Daoy (cell line): ENCODE data around the gene MBD1. TPM values are rescaled to one million over a fixed set of nuclear protein-coding genes. Genes with fewer than 3 reads are reported as not detected.
"Not testable (repeated sequence)": the region's sequence is repeated elsewhere in the genome, so short reads cannot be mapped to it uniquely, and the experiment has no call there.

ENCODE experiments used
- DNase-seq: peaks from one replicate; pipeline ENCODE4 v3.0.0-alpha.2; 2015; ENCODE audit warnings: low read depth
- total RNA-seq: library from RNA; depleted of rRNA; stranded (reverse); fragments of >200 nt; shearing (Covaris generic); gene quantifications from 2 replicates; pipeline ENCODE4 v1.2.3, GENCODE V29; 2014

The MBD1 gene
- total RNA-seq, 1 experiment from 2014 or later: 41.0 TPM

DNA sequence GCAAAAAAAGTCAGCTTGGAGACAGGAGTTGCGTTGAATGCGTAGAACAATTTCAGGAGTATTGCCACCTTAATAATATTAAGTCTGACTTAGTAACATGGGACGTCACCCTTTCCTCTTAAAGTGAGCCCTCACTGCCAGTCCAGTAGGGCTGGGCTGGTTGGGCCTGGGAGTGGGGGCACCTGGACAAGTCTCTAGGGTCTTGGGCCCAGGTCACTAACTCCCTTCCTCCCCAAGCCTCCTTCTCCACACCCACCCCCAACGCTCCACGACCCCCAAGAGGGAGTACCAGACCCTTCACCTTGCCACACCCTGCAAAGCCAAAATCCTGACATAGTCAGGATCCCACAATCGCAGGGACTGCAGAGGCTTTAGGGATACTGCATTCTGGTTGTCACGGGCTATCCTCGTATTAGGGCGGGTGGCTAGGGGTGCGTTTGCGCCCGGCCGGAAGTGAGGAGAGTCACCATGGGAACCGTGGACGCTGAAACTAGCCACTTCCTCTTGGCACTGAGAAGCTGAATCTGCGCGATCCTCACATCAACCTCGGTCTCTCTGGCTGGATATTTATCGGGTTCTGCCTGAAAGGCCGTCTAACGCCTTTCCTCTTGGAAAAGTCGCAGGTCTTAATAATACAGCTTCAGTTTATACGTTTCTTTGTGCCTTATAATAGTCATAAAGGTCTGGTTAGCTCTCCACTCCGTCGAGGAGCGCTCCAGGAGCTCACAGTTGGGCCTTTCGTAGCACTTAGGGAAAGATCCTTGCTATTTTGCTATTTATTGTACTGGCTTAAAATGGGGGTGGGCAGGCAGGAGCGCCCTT, 16.5 kb upstream of the MBD1 start:
- DNase-seq: peak; percentile 64

GRCh38 chr18:50293039-50293438, 11.7 kb upstream of the MBD1 start:
- DNase-seq: no peak

DNA sequence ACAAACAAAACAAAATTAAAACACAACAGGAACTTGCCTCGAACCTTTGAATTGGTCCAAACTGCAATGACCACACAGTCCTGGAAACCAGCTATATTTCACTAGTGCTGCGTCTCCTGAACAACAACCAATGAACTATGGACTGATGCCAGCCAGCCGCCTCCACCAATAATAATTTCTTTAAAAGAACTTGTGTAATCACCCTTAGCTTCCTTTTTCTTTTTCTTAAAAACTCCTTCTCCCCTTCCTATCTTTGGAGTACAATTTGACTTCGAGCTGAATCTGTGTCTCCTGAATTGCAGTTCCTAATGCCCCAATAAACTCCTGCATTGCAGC, 7.8 kb upstream of the MBD1 start:
- no peak for DNase-seq

- DNase-seq: not testable (repeated sequence)
Observed at GRCh38 chr18:50288348-50289107, 7.2 kb upstream of the MBD1 start.

DNA sequence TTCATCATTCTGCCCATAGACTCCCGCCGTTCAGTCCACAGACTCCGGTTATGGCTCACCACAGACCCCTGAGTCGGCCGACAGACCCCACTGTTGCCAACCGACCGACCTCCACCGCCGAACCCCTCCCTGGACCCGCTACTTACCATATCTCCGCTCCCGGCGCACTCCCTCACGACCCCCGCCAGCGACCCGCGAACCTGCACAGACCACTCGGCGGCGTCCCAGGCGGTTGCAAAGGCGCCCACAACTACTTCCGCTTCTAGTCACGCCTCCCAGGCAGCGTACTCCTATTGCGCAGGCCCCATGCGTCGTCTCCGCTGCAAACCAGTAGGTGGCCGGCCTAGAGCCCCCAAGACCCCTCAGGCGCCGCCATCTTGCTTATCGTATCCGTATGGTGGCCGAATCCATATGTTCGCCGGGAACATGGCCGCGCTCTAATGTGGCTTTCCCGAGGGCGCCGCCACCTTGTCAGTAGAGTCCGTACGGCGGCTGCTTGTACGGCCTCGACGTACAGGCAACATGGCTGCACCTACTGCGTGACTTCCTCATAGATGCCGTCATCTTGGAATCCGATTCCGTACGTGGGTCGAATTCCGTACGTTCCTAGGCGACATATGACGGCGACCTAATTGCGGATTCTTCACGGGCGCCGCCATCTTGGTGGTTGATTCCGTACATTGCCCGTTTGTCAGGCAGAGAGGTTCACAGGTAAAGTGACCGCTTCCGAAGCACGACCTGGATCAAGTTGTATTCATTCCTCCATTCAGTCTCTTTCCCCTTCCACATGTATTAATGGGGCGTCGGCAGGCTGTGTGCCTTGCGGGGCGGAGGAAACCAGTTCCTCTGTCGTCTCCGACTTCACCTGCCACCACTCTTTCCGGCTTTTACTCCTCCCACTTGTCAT, 6.4 kb upstream of the MBD1 start, which contains the start of gene CXXC1:
Gene CXXC1 (minus strand): TSS at position 252 of the 907 bp plus-strand sequence. CDS start 103 bp downstream, at position 149.
- peak; percentile 98 for DNase-seq

- no peak for DNase-seq
Observed at GRCh38 chr18:50287028-50287440, 5.7 kb upstream of the MBD1 start.

DNA sequence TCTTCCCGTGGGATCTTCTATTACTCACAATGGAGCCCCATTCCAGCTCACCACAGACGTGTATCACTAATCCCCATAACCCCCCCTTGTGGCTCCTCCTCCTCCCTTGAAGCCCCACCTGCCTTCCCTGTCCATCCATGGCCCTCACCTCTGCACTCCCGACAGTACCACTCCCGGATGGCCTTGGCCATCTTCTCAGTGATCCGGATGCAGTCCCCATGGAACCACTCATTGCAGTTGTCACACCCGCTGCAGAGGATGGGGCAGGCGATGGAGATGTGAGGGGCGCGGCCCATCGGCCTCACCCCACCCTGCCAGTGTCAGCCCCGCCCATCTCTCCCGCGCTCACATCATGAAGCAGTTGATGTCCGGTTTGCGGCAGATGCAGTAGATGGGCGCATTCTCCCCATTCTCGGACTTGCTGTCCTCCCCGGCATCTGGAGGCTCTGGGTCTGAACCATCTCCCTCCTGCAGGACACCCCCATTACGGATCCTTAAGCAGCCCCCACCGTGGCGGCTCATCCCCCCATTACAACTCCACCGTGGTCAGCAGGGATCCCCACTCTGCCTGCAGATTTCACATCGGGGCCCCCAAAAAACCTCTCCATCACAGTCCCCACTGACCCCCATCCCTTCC, 5.2 kb upstream of the MBD1 start:
- peak; percentile 66 for DNase-seq

- no peak for DNase-seq
Observed at GRCh38 chr18:50285631-50286321, 4.5 kb upstream of the MBD1 start.

DNA sequence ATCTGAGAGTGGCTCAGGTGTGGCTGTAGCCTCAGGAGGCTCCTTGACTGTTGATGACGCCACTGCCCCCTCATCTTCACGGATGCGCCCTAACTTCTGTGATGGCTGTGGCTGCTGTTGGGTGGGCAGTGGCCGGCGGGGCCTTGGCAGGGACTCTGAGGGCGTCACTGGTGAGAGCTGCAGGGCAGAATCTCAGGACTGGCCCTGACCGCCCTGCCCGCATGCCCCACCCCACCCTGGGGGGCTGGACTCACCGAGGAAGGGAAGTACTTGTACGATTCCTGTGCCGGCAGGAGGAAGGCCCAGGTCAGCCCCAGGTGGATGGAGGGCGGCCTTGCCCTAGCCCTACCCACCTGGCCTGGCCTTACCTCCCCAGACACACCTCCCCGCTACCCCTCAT, 3.7 kb upstream of the MBD1 start:
- DNase-seq: no peak

DNA sequence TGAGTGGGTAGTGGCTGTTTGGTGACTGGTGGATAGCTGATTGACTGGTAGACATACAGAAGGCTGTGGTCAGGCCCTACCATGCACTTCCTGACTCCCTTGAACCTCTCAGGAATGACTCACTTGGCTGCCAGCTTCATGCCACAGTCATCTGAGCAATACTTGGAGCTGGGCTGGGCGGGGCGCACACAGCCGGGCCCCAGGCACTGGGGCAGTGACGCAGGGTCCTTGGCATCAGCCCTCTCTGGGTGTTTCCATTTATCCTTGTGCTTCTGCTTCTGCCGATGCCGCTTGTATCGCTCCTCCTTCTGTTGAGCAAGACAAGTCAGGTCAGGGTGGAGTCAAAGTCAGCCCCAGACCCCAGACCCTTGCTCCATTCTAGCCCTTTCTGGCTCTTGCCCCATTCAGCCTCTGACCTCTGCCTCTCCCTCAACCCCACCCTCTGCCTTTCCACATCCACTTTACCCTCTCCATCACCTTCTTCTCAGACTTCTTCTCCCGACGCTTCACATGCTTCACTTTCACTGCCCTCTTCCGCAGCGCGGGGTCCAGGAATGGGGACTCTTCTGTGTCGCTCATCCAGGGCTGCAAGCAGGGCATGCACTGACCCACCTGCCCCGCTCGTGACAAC, 3.0 kb upstream of the MBD1 start:
- peak; percentile 85 for DNase-seq

DNA sequence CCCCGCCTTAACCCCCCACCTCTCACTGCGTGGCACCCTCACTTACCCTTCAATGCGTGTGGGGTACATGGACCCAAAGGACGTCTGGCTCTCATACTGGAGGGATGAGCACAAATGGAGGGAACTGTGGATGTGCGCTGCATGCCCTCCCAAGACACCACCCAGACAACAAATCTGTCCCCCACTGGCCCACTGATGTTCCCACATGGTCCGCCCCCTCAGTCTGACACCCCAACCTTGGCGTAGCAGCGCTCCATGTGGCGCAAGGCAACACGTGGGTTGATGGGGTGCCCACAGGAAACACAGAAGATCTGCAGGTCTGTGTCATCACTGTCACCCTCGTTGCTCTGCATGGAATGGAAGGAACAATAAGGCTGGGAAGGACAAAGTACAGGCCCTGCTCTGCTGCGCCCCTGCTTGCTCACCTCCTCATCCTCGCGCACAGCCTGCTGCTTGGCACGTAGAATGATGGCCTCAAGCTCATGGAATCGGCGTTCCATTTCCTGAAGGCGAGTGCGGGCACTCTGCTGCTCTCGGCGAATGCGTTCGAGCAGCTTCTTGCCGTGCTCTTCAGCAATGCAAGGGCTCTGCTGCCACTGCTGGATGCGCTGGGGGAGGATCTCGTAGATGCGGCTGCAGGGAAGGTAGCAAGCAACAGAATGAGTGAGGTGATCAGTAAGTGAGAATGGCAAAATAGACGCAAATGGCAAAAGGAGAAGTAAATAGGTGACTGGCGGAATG, 2.3 kb upstream of the MBD1 start:
- no peak for DNase-seq

GRCh38 chr18:50282521-50283335, 1.4 kb upstream of the MBD1 start:
- DNase-seq: no peak

DNA sequence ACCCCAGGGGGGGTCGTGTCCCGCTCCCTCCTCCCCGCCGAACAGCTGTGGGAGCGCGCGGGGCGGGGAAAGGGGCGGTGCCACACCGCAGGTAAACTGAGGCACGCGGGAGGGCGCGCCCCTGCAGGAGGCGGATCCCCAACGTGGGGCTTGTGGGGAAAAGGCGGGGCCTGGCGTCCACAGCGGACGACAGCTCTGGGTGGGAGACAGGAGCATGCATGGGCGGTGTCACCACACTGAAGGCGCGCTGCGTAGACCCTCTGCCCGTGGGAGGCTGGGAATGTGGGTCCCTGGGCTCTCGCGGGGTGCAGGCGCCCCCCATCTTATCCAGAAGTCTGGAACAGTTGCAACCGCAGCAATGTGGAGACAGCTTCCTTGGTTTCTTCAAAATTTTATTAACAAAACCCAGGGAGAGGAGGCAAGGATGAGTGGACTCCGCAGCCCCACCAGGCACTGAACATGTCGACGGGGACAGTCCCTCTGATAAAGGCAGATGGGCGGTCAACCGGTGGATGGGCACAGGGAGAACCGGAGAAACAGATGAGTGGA, 723 bp upstream of the MBD1 start:
- no peak for DNase-seq

GRCh38 chr18:50280707-50281294, 522 bp downstream of the MBD1 start:
- no peak for DNase-seq

DNA sequence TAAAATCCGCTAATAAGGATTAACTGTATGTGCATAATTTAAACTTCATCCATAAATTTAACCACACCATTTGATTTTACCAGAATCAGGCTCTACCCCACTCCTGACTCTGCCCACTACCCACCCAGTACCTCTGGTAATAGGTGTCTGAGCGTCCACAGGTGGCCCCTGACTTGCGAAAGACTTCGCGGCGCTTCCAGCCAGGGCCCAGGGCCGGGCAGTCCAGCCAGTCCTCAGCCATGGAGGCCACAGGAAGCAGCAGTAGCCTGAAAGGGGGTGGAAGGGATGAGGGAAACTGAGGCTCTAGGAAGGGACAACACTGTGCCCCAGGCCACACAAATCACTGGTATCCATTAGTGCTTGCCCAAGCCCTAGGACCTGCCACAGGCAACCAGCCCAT, 1.6 kb downstream of the MBD1 start:
- no peak for DNase-seq

DNA sequence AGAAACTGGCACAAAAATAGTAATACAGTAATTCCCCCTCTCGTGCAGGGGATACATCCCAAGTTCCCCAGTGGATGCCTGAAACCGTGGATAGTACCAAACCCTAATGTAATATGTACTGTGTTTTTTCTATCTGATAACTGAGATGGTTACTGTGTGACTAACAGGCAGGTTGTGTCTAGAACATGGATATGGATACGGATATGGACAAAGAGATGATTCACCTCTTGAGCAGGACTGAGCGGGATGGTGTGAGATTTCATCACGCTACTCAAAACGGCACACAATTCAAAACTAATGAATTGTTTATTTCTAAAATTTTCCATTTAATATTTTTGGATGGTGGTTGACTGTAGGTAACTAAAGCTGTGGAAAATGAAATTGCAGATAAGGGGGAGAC, 3.4 kb downstream of the MBD1 start:
- peak; percentile 33 for DNase-seq

DNA sequence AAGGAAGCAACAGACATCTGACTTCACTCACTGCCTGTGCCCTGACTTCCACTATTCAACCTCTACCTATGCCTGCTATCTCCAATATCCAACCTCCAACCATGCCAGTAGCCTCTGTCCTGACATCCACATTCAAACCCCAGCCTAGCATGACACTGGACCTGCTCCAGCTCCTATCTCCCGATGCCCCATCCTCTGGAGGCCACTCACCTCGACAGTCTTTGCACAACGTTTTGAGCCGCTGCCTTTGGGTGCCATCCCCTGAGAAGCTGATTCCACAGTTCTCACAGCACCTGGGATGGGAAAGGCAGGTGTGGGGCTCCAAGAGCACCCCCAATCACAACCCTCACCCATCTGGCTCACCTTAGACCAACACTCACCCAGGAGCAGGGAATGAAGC, 4.9 kb downstream of the MBD1 start:
- no peak for DNase-seq

GRCh38 chr18:50275503-50276036, 5.8 kb downstream of the MBD1 start:
- no peak for DNase-seq
